OCI-LY7 (cell line): ENCODE measurements around the gene STEAP4. TPM values are rescaled to one million over a fixed set of nuclear protein-coding genes. Genes with fewer than 3 reads are reported as not detected.

Source experiments
- BruUV-seq: library from RNA; stranded (reverse); fragments of 400-500 nt; replicated peaks from 2 replicates; lab custom pipeline; 2021; lab: Mats Ljungman, UMichigan
- CTCF ChIA-PET: fragments of 300-600 bp; sonication (Branson Sonifier 250); formaldehyde crosslinking; loops from one replicate; lab custom pipeline; 2022; ENCODE audit warnings: antibody characterized with exemption; ENCODE audit not compliant: unreplicated experiment; lab: Charles Lee
- POLR2A ChIA-PET: fragments of 300-600 bp; sonication (Branson Sonifier 250); formaldehyde crosslinking; loops from one replicate; lab custom pipeline; 2022; ENCODE audit warnings: antibody characterized with exemption; lab: Charles Lee
- DNase-seq: peaks from one replicate; pipeline ENCODE4 v3.0.0-alpha.2; 2015; ENCODE audit warnings: low spot score
- H2AFZ ChIP-seq: fragments of 200-600 bp; sonication (generic), shearing (Covaris generic); 2 replicates; pipeline ENCODE4 v1.6.1; 2014; ENCODE audit warnings: mild to moderate bottlenecking, antibody characterized with exemption, low read length, moderate library complexity
- H3K27ac ChIP-seq: fragments of 200-600 bp; sonication (generic); 2 replicates; pipeline ENCODE4 v1.5.1; 2014; ENCODE audit warnings: mixed run types, low read depth, mild to moderate bottlenecking, moderate library complexity, low read length, inconsistent platforms; ENCODE audit not compliant: poor library complexity, severe bottlenecking
- H3K36me3 ChIP-seq: fragments of 200-600 bp; sonication (generic); 2 replicates; pipeline ENCODE4 v1.6.1; 2014; ENCODE audit warnings: mild to moderate bottlenecking, antibody characterized with exemption, low read length, moderate library complexity, mixed read lengths; ENCODE audit not compliant: insufficient read depth
- H3K4me1 ChIP-seq: fragments of 200-600 bp; sonication (generic); 2 replicates; pipeline ENCODE4 v1.5.1; 2014; ENCODE audit warnings: mild to moderate bottlenecking, low read length; ENCODE audit not compliant: insufficient read depth, poor library complexity, severe bottlenecking
- H3K4me2 ChIP-seq: fragments of 200-600 bp; sonication (generic); 2 replicates; pipeline ENCODE4 v1.6.1; 2014; ENCODE audit warnings: mild to moderate bottlenecking, low read length
- H3K4me3 ChIP-seq: fragments of 200-600 bp; sonication (generic); 2 replicates; pipeline ENCODE4 v1.5.1; 2014; ENCODE audit warnings: mild to moderate bottlenecking, low read depth, low read length; ENCODE audit not compliant: poor library complexity, severe bottlenecking
- H3K79me2 ChIP-seq: fragments of 200-600 bp; sonication (generic); 2 replicates; pipeline ENCODE4 v1.6.1; 2016; ENCODE audit warnings: low read depth, mild to moderate bottlenecking, low read length, moderate library complexity, mixed read lengths; ENCODE audit not compliant: insufficient read depth
- H3K9me2 ChIP-seq: fragments of 200-600 bp; sonication (generic); 2 replicates; pipeline ENCODE4 v1.6.1; 2016; ENCODE audit warnings: mild to moderate bottlenecking, low read length, mixed read lengths; ENCODE audit not compliant: insufficient read depth
- H3K9me3 ChIP-seq: fragments of 200-600 bp; sonication (generic); 2 replicates; pipeline ENCODE4 v1.6.1; 2014; ENCODE audit warnings: mild to moderate bottlenecking, mixed run types, low read length, mixed read lengths
- H4K20me1 ChIP-seq: fragments of 200-600 bp; sonication (generic); 2 replicates; pipeline ENCODE4 v1.6.1; 2014; ENCODE audit warnings: mild to moderate bottlenecking, antibody characterized with exemption, low read length, moderate library complexity, mixed read lengths; ENCODE audit not compliant: insufficient read depth
- CTCF ChIP-seq: fragments of 200-600 bp; sonication (generic); conservative IDR thresholded peaks from 2 replicates; pipeline ENCODE4 v1.5.1; 2014; ENCODE audit warnings: mild to moderate bottlenecking, antibody characterized with exemption, low read length, moderate library complexity, mixed read lengths
- EZH2phosphoT487 ChIP-seq: fragments of 200-600 bp; sonication (generic); IDR thresholded peaks from 2 replicates; pipeline ENCODE4 v1.6.1; 2018; ENCODE audit warnings: low read depth, borderline replicate concordance, mild to moderate bottlenecking, mixed run types, antibody characterized with exemption, low read length, moderate library complexity, mixed read lengths
- intact Hi-C: fragments of 100-400 bp; cut with micrococcal nuclease; formaldehyde crosslinking; loops from one replicate; pipeline ENCODE4 v1.10.0; 2022; ENCODE audit not compliant: unreplicated experiment
- total RNA-seq, 2 experiments: library from RNA; depleted of rRNA in 1 of 2; stranded (reverse); fragments of >200 nt in 1 of 2; shearing (Covaris generic) in 1 of 2; gene quantifications; 2 replicates each; pipeline ENCODE4 v1.2.3, GENCODE V29; 2014 to 2022

The STEAP4 gene
- total RNA-seq, 2 experiments from 2014 or later = not detected

- H3K9me3 ChIP-seq = no peaks in the 10 kb centered on the region
- no peak overlapping the region for H2AFZ ChIP-seq
- H3K27ac ChIP-seq = no peak overlapping the region
- no peaks in the 10 kb centered on the region for H4K20me1 ChIP-seq
- H3K4me3 ChIP-seq = no peak overlapping the region
- CTCF ChIA-PET = no interaction called here
- H3K9me2 ChIP-seq = no peaks in the 10 kb centered on the region
- no peaks in the 10 kb centered on the region for H3K4me1 ChIP-seq
- POLR2A ChIA-PET = no interaction called here
- no peak for TF ChIP-seq EZH2phosphoT487
- TF ChIP-seq CTCF = no peak
- H3K79me2 ChIP-seq = no peaks in the 10 kb centered on the region
- no peak for DNase-seq
- no peaks in the 10 kb centered on the region for H3K36me3 ChIP-seq
- intact Hi-C loops = no loop called here
- H3K4me2 ChIP-seq = no peak overlapping the region
- BruUV-seq = no TSS peak
Measured at GRCh38 chr7:88233828-88234227, 72.9 kb downstream of the STEAP4 start.

- BruUV-seq = no TSS peak
- H2AFZ ChIP-seq = no peak overlapping the region
- no peaks in the 10 kb centered on the region for H3K9me3 ChIP-seq
- H3K36me3 ChIP-seq = no peaks in the 10 kb centered on the region
- H3K4me2 ChIP-seq = no peak overlapping the region
- H4K20me1 ChIP-seq = no peaks in the 10 kb centered on the region
- ChIA-PET CTCF (no interaction called here), POLR2A (no interaction called here)
- TF ChIP-seq CTCF = no peak
- TF ChIP-seq EZH2phosphoT487 = no peak
- H3K4me1 ChIP-seq = no peaks in the 10 kb centered on the region
- no peak for DNase-seq
- H3K4me3 ChIP-seq = no peak overlapping the region
- H3K27ac ChIP-seq = no peak overlapping the region
- H3K79me2 ChIP-seq = no peaks in the 10 kb centered on the region
- intact Hi-C loops = no loop called here
- H3K9me2 ChIP-seq = no peaks in the 10 kb centered on the region
Measured at GRCh38 chr7:88230646-88231045, 76.0 kb downstream of the STEAP4 start.

GRCh38 chr7:88229302-88229995 lies 77.2 kb downstream of the STEAP4 start:
- POLR2A ChIA-PET = no interaction called here
- Histone ChIP-seq H3K36me3 (no peaks in the 10 kb centered on the region), H3K4me2 (no peak overlapping the region), H3K79me2 (no peaks in the 10 kb centered on the region), H2AFZ (no peak overlapping the region), H3K4me3 (no peak overlapping the region), H3K4me1 (no peaks in the 10 kb centered on the region), H4K20me1 (no peaks in the 10 kb centered on the region), H3K27ac (no peak overlapping the region), H3K9me3 (no peaks in the 10 kb centered on the region), H3K9me2 (no peaks in the 10 kb centered on the region)
- no peak for DNase-seq
- TF ChIP-seq EZH2phosphoT487 = no peak
- no peak for TF ChIP-seq CTCF
- intact Hi-C loops = no loop called here
- CTCF ChIA-PET = no interaction called here
- no TSS peak for BruUV-seq
